DOHH2 (cell line): Measurements from ENCODE around the gene SHISA5.

ENCODE experiments used
- H3F3A ChIP-seq: fragments of 200-600 bp; sonication (generic), shearing (Covaris generic); 2 replicates; pipeline ENCODE4 v1.6.0; 2016; ENCODE audit warnings: antibody characterized with exemption, mild to moderate bottlenecking; ENCODE audit not compliant: control insufficient read depth, insufficient read depth
- H3K27ac ChIP-seq: fragments of 200-600 bp; sonication (generic); 2 replicates; pipeline ENCODE4 v1.5.1; 2014; ENCODE audit warnings: low read depth, mild to moderate bottlenecking, low read length, moderate library complexity
- H3K27me3 ChIP-seq: fragments of 200-600 bp; sonication (generic); 2 replicates; pipeline ENCODE4 v1.6.1; 2014; ENCODE audit warnings: mild to moderate bottlenecking, low read length, mixed read lengths; ENCODE audit not compliant: control insufficient read depth
- H3K36me3 ChIP-seq: fragments of 200-600 bp; sonication (generic); 2 replicates; pipeline ENCODE4 v1.6.1; 2014; ENCODE audit warnings: mild to moderate bottlenecking, low read length, moderate library complexity, mixed read lengths; ENCODE audit not compliant: control insufficient read depth
- H3K4me1 ChIP-seq: fragments of 200-600 bp; sonication (generic); 2 replicates; pipeline ENCODE4 v1.6.1; 2014; ENCODE audit warnings: mild to moderate bottlenecking, low read length, mixed read lengths; ENCODE audit not compliant: control insufficient read depth
- H3K4me2 ChIP-seq: fragments of 200-600 bp; sonication (generic); 2 replicates; pipeline ENCODE4 v1.6.0; 2014; ENCODE audit warnings: mild to moderate bottlenecking, low read length, moderate library complexity
- H3K4me3 ChIP-seq: fragments of 200-600 bp; sonication (generic); 2 replicates; pipeline ENCODE4 v1.5.1; 2014; ENCODE audit warnings: mild to moderate bottlenecking, low read length, mixed read lengths
- H3K79me2 ChIP-seq: fragments of 200-600 bp; sonication (generic); 2 replicates; pipeline ENCODE4 v1.6.1; 2014; ENCODE audit warnings: mild to moderate bottlenecking, low read length, mixed read lengths; ENCODE audit not compliant: control insufficient read depth
- H3K9me2 ChIP-seq: fragments of 200-600 bp; sonication (generic); replicated peaks from 2 replicates; pipeline ENCODE4 v1.6.1; 2014; ENCODE audit warnings: mild to moderate bottlenecking, low read length, mixed read lengths; ENCODE audit not compliant: control insufficient read depth
- H3K9me3 ChIP-seq: fragments of 200-600 bp; sonication (generic); 2 replicates; pipeline ENCODE4 v1.6.1; 2014; ENCODE audit warnings: antibody characterized with exemption, low read length, mixed read lengths; ENCODE audit not compliant: control insufficient read depth, insufficient read depth
- H4K20me1 ChIP-seq: fragments of 200-600 bp; sonication (generic); 2 replicates; pipeline ENCODE4 v1.6.0; 2014; ENCODE audit warnings: low read depth, mild to moderate bottlenecking, antibody characterized with exemption, low read length, moderate library complexity; ENCODE audit not compliant: control insufficient read depth, insufficient read depth
- CTCF ChIP-seq: fragments of 200-600 bp; sonication (generic); IDR thresholded peaks from one replicate; pipeline ENCODE4 v1.5.1; 2014; ENCODE audit warnings: antibody characterized with exemption, mild to moderate bottlenecking, low read depth, low read length; ENCODE audit not compliant: poor library complexity, severe bottlenecking
- EZH2phosphoT487 ChIP-seq: fragments of 200-600 bp; sonication (generic); IDR thresholded peaks from 2 replicates; pipeline ENCODE4 v1.6.1; 2017; ENCODE audit warnings: borderline replicate concordance, mild to moderate bottlenecking, antibody characterized with exemption, low read length, moderate library complexity, mixed read lengths

Gene SHISA5

DNA sequence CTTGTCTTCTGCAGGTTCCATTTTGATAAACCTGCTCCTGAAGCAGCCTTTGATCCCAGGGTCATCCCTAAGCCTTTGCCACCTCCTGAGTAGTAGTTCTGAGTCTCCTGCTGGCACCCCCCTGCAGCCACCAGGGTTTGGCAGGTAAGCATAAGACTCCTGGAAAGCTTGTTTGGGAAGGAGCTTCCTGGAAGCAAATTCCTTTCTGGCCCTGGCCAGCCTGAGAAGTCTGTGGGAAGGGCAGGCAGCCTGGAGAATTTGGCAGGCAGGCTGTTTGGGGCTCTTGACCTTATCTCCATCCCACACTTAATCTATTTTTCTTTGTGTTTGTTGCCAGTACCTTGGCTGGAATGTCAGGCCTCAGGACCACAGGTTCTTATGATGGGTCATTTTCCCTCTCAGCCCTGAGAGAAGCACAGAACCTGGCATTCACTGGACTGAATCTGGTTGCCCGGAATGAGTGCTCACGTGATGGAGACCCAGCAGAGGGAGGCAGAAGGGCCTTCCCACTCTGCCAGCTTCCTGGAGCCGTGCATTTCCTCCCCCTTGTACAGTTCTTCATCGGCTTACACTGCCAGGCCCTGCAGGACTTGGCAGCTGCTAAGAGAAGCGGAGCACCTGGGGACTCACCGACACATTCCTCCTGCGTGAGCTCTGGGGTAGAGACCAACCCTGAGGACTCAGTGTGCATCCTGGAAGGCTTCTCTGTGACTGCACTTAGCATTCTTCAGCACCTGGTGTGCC is 44.0 kb downstream of the SHISA5 start:
- Histone ChIP-seq H3K4me2 (no peak overlapping the region), H3K36me3 (peaks cover 60% of the 10 kb centered on the region), H3F3A (peaks cover 9% of the 10 kb centered on the region), H4K20me1 (no peaks in the 10 kb centered on the region), H3K79me2 (no peaks in the 10 kb centered on the region), H3K4me1 (no peaks in the 10 kb centered on the region), H3K9me2 (no peaks in the 10 kb centered on the region), H3K27me3 (no peaks in the 10 kb centered on the region), H3K9me3 (no peaks in the 10 kb centered on the region), H3K4me3 (no peak overlapping the region), H3K27ac (no peak overlapping the region)
- no peak for TF ChIP-seq EZH2phosphoT487
- TF ChIP-seq CTCF, result no peak

GRCh38 chr3:48459331-48459730 is 44.6 kb downstream of the SHISA5 start:
- Histone ChIP-seq H3K9me2 (no peaks in the 10 kb centered on the region), H3K27ac (no peak overlapping the region), H3K4me1 (no peaks in the 10 kb centered on the region), H4K20me1 (no peaks in the 10 kb centered on the region), H3K4me3 (no peak overlapping the region), H3F3A (peaks cover 9% of the 10 kb centered on the region), H3K36me3 (peaks cover 59% of the 10 kb centered on the region), H3K4me2 (no peak overlapping the region), H3K27me3 (no peaks in the 10 kb centered on the region), H3K9me3 (no peaks in the 10 kb centered on the region), H3K79me2 (no peaks in the 10 kb centered on the region)
- TF ChIP-seq CTCF, result no peak
- no peak for TF ChIP-seq EZH2phosphoT487

DNA sequence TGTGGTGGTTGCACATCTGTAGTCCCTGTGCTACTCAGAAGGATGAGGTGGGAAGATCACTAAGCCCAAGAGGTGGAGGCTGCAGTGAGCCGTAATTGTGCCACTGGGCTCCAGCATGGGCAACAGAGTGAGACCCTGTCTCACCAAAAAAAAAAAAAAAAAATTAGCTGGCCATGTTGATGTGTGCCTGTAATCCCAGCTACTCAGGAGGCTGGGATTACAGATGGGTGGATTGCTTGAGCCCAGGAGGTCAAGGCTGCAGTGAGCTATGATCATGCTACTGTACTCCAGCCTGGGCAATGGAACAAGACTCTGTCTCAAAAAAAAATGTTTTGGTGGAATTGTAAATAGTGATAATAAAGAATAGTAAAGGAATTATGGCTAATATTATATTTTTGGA is 47.5 kb downstream of the SHISA5 start:
- H3K4me2 ChIP-seq, result no peak overlapping the region
- H4K20me1 ChIP-seq, result no peaks in the 10 kb centered on the region
- no peaks in the 10 kb centered on the region for H3K4me1 ChIP-seq
- peaks cover 7% of the 10 kb centered on the region; the same call in 1 of the 2 replicates for H3F3A ChIP-seq
- H3K4me3 ChIP-seq, result no peak overlapping the region
- H3K79me2 ChIP-seq, result no peaks in the 10 kb centered on the region
- peaks cover 80% of the 10 kb centered on the region for H3K36me3 ChIP-seq
- no peaks in the 10 kb centered on the region for H3K9me2 ChIP-seq
- TF ChIP-seq EZH2phosphoT487 (no peak), CTCF (no peak)
- H3K27ac ChIP-seq, result no peak overlapping the region
- no peaks in the 10 kb centered on the region for H3K9me3 ChIP-seq
- no peaks in the 10 kb centered on the region for H3K27me3 ChIP-seq
